Non-pigmented ciliary epithelial cell (primary cell): Measurements from ENCODE around the gene RPS6KA5.
"Not testable (repeated sequence)": the region's sequence is repeated elsewhere in the genome, so short reads cannot be mapped to it uniquely, and the experiment has no call there.

Experiments
- DNase-seq: peaks from one replicate; pipeline ENCODE4 v3.0.0-alpha.2; 2010; ENCODE audit warnings: low read depth

RPS6KA5 gene

DNA sequence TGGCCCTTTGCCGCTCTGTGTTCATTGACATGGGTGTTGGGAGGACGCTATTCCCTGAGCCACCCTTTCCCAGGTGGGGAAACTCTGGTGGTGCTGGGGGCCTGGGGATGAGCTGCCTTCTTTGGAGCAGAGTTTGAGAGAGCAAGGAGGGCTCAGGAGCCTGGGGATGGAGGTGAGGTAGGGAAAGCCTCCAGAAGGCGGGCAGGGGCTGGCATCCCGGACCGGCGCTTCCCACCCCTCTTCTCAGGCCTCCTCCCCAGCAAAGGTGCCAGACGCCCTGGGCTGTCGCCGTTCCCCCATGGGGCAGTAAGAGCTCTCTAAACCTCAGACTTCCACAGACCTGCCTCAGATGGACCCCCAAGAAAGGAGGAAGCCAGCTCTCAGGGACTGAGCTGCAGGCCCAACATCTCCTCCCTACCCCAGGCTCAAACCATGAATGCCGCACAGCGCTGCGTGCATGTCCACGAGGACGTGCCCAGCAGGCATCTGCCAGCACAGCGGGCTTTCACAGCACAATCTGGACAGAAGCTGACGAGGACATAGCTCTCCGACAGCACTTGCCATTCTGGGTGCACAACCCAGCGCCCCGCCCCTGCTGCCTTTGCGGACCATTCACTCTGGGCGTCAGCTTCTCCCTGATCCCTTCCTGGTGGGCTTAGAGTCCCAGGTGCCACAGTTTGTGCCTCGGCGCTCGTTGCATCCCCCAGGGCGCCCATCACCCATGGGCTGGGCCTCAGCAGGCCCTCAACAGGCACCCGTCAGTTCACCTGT lies 229.3 kb downstream of the RPS6KA5 start:
- no peak for DNase-seq

DNA sequence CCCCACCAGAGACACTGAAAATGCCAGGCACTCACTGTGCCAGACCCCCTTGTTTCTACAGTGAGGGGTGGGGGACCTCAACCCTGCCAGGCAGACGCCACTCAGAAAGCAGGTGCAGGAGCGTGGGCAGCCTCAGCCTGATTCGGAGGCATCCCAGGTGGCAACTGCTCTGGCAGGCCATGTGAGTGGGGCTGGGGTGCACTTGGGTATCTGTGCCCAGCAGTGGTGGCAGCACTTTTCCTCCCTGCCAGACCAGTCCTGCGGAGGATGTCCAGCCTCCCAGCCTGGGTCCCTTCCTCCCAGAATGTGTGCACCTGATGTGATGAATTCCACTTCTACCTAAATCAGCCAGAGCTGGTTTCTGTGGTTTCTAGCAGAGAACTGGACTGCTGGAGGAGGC lies 230.8 kb downstream of the RPS6KA5 start:
- no peak for DNase-seq

DNA sequence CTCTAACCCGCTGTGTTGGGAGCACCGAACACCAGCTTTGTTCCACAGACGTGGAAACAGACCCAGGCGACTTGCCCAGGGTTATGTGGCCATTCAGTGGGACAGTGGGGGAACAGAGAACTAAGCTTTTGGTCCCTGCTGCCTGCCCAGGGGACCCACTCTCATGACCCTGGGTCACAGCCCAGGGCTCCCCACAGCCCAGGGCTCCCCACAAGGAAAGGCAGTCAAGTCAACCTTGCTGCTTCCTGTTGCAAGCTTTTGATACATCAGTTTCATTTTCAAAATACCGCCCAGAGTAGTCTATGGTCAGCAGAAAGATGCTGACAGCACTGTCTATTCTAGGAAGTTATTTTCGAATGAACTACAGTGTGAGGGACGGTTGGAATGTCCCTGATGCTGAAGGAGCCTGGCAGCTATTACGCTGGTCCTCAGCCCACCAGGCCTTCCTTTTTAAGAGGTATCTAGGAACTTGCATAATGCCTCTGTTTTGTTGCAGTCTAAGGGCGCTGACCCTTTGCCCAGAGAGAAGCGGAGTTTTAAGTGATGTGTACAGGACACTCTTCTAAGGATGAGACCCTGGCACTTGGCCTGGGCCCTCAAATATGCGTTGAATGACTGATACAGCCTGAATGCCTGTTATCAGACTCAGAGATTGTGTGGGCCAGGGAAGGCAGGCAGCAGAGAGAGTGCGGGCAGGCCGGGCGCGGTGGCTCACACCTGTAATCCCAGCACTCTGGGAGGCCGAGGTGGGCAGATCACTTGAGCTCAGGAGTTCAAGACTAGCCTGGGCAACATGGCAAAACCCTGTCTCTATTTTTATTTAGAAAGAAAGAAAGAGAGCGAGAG lies 231.6 kb downstream of the RPS6KA5 start:
- no peak for DNase-seq

DNA sequence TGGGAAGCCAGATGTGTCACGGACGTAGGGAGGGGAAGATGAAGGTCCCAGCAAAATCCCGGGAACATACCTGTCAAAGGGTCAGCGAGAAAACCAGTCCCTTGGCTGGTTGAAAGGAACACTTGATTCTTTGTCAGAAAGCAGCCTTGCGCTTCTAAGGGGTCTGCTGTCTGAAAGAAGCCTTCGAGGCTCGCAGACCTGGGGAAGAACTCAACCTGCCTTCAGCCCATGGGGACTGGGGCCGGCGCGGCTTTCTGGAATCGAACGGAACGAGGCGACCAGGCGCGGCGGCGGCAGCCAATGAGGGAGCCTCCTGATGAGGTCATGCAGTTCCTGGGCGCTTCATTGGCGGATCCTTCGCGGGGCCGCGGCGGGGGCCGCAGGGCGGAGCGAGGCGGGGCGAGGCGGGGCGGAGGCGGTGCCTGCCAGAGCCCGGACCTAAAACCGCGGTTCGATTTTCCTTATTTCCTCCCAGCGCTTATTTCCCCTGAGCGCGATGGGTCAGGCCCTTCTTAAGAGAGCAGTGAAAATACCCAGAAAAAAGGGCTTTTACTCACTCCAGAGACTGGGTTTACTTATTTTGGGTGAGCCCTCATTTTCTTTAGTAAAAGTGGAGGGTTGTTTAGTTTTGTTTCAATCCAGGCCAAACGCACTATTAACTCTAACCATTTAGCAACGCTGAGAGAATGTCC lies 232.4 kb downstream of the RPS6KA5 start:
- no peak for DNase-seq

DNA sequence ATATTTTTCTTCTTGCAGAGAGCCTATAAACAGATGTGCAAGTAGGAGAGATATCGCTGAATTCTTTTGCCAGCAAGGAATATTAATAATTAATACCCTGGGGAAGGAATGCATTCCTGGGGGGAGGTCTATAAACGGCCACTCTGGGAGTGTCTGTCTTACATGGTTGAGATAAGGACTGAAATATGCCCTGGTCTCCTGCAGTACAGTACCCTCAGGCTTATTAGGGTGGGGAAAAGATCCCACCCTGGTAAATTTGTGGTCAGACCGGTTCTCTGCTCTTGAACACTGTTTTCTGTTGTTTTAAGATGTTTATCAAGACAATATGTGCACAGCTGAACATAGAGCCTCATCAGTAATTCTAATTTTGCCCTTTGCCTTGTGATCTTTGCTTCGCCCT lies 236.9 kb downstream of the RPS6KA5 start:
- not testable (repeated sequence) for DNase-seq

DNA sequence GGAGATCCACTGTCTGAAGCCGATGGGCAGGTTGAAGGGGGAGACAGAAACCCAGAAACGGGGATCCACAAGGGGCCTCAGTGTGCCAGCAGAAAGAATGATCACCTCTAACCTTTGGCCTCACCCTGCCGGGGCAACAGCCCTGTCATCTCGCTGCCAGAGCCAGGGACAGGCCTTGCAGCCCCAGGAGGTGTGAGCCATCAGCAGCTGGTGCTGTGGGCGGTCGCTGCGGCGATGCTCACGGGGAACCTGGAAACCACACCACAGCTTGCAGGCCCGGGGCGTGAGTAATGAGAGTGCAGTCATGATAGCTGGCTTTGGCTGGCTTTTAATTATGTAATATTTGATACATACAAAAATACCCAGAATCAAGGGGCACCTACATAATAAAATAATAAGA lies 239.5 kb downstream of the RPS6KA5 start:
- peak; percentile 41 for DNase-seq

DNA sequence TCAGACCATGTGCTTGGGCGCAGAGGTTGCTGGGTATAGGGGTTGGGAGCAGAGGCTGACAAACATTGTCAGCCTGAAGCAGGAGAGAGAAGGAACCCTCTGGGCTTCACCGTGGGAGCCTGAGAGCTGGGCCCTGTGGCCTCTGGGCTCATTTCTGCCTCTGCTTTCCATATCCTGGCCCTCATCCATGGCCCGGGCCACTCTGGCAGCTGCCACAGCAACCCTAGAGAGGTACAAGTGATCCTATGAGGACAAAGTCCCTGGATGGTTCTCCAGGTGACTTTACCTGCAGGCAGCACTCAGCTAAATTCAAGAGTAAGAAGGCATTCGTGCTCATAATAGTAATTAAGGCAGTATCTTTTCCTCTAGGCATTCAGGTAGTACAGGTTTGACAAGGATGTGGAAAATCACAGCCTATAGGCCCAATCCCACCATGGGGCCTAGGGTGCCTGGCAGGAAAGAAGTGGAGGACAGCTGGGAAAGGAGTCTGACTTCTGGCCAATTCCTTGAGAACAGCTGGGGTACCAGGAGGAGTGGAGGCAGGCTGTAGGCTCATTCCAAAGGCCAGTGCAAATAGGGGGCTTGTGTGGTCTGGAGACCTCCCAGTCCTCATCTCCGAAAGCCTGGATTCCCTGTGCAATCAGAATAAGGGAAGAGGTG lies 240.6 kb downstream of the RPS6KA5 start:
- no peak for DNase-seq

DNA sequence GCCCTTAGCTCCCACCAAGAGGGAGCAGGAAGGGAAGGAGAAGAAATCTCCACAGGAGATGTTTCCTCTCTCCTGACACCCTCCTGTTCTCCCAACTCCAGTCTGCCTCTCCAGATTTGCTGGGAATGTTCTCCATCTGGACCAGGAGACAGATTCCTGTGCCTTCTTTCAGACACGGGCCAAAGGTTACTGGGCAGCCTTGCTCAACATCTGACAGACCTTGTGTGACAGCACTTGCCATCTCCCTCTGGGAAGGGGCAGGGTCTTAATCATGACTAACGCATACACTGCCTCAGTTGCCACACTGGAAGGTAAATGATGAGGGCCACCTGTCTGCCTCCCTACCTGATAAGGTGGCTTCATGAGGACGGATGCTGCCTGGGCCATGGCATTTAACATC lies 241.7 kb downstream of the RPS6KA5 start:
- no peak for DNase-seq

DNA sequence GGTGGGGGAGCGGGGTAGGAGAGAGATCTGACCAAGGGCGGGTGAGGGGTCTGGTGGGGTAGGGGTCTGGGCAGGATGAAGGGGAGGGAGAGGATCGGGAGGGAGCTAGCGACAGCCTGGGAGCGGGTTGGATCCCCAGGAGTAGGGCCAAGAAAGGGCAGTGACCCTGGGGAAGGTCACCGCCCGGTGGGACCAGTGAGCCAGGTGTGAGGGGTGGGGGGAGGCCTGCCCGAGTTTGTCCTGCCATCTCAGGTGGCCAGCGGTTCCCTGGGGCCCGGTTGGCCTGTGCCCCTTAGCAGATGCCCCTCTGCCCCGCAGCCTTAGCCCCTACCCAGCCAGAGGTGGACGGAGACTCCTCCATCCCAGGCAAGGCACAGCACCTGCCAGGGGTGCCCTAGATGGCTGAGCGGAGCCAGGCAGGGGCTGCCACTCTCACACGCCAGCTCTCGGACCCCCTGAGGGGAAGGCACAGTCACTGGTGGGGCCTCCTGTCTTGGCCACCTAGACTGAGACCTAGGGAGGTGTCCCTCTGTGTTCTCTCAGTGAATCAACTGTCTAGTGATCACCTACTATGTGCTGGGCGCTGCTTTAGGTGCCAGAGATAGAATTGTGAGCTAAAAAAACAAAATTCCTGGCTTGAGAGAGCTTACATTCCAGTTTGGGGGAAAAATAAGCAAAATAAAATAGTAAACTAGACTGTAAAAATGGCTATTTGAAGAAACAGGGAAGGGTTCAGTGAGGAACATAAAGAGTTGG lies 243.6 kb downstream of the RPS6KA5 start:
- no peak for DNase-seq

DNA sequence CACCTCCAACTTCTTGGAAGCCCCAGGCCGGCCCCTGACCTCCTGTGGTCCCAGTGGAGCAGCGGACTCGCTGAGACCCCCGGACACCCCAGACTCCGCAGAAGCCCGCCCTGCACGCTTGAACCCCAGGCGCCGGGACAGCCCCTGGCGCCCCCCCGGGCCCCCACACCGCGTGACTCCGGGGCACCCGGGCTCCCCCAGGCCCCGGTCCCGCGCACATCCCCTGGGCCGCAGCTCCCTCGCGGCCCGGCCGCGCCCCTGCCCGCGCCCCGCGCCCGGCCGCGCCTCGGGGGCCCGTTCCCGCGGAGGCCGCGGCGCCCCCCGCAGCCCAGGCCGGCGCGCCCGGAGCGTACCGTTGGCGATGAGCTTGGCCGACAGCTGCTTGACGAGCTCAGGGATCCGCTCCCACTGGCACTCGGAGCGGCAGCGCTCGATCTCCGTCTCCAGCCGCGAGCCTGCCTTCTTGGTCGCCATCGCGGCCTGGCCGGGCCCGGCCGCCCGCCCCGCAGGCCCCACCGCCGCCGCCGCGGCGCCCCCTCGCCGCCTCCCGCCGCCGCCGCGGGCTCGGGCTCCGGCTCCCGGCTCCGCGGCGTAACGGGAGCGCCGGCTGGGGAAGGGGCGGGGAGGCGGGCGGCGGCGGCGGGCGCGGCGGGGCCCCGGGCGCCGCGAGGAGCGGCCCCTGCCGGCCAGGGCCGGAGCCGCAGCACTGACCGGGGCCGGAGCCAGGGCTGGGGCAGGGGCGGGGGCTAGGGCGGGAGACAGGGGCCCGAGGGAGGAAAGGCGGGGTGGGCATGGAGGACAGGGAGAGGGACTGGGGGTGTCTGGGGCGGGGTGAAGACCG lies 244.4 kb downstream of the RPS6KA5 start, which contains the start of gene TTC7B:
Gene TTC7B, minus strand, starts transcription at position 609 of the 841 bp plus-strand sequence. Its CDS starts 135 bp downstream, at position 474.
- no peak for DNase-seq

DNA sequence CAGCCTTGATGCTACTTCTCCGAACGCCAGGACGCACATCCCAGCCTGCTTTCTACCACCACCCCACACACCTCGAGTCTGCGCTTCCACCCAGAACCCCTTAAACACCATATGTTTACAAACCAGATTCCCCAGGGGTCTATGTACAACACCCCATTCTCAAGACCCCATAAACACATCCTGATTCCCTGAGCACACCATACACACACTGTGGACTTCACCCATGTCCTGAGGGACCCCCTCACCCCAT lies 244.9 kb downstream of the RPS6KA5 start:
- DNase-seq = no peak

DNA sequence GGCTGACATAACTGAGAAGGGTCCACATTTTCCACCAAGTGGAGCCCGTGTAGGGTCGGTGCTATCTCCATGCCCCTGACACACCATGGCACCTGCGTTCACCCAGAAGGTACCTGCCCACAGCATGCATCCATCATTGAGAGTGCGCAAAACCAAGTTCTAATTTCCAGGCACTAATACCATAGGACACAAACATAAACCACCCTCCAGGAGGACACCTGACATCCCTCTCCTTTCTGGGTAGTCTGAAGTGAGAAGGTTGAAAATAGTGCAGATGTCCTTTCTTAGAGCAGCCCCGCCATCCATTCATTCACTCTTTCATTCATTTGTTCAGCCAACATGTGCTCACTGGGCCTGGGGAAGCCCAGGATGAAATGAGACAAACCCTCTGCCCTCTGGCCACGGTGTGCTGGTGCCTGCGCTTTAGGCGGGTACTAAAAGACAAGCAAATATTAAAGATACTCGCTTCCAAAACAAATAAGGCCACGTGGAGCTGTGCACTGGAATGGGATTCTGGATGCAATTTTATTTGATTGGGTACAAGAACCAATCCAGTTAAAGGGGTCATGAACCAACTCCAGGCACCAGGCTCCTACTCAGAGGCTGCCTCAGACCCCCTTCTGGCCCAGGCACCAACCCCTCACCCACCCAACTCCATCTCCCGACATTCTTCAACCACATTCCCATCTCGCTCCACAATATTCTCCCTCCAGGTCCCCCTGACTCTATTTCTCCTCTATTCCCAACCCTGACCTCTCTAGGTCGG lies 245.5 kb downstream of the RPS6KA5 start:
- DNase-seq = no peak

DNA sequence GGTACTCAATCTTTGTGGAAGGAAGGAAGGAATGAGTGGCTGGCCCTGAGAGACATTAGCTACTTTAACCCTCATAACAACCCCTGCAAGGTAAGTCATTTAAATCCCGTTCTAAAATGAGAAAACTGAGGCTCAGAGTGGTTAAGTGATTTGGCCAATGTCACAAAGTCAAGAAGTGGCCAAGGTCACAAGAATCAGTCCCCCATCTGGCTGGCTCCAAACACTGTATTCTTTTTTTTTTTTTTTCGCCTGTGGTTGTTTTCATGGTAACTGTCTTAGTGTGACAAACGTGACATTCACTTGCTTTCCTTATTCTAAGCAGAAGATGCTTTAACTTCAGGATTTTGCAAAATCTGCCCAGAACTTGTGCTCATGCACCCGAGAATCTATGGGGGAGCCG lies 247.0 kb downstream of the RPS6KA5 start:
- no peak for DNase-seq

DNA sequence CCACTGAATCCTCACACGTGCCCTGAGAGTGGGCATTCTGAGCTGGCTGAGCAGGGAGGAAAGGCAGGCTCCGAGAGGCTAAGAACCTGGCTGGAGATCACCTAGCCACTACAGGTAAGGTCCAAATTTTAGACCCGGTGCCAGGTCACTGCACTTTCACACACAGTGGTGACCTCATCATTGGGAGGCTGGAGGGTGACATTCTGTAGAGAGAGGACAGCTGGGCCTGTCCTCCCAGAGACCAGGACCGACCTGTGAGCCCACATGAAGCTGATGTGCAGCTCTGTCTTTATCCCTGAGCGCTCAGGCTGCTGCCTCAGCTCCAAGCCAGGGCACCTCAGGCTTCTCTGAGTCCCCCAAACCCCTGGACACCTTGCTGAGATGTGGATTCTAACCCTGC lies 248.3 kb downstream of the RPS6KA5 start:
- DNase-seq = no peak

DNA sequence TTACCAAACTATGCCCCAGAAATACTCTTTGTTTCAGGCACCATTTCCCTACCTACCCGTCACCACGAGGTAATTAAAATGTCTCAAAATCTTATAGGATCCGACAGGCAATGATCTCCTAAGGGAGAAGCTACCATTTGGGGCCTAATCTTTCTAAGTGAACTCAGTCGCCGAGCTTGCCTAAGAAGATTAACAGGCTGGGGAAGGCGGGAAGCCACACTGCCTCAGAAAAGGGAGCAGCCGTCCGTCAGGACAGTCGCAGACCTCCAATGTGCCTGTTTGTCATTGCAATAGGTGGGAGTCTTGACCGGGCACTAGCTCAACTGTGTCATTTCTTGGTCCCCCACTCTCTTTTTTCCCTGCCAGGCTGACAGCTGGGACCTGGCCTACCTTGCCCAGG lies 248.8 kb downstream of the RPS6KA5 start:
- DNase-seq = no peak

DNA sequence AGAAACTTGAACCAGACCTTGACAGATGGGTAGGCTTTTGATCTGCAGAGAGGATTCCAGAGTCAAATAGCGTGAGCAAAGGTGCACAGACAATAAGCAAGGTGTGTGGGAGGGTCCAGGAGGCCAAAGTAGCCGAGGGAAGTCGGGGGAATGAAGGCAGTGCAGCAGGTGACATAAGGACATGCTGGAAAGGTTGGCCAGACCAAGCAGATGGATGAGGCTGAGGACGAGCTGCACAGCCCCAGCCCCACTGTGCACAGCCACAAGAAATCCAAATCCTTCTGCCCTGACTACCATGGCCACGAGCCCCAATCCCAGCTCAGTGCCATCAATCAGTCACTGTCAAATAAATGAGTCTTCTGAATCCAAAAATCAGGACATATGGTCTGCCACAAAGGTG lies 249.6 kb downstream of the RPS6KA5 start:
- no peak for DNase-seq

DNA sequence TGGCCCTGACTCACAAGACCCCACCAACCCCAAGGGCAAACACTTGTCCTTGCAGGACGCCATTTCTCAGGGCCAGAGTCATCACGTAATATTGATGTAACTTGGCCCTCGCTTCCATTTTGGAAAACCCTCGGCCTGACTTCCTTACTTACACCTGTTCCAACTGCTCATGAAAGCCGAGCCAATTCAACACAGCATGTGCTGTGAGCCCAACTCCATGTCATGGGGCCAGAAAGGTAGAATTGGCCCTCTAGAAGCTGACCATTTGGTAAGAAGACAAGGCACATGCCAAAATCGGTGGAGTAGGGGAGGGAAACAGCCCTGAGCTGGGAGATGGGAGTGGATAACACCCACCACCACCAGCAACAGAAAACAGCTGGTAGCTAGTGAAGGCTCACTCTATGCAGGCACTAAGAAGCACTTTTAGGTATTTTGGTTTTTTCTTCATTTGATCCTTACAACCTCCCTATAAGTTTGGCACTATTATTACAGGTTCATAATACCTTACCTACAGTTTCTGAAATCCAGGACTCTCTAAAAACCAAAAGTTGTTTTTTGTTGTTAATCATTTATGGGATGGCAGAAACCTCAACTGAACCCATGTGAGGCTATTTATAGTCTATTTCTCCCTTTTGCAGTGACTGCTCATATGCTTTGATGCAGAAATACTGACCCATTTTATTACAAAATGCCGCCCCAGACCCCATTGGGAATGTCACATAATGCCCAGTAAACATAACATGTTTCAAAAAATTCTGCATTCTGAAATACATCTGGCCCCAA lies 250.7 kb downstream of the RPS6KA5 start:
- no peak for DNase-seq

DNA sequence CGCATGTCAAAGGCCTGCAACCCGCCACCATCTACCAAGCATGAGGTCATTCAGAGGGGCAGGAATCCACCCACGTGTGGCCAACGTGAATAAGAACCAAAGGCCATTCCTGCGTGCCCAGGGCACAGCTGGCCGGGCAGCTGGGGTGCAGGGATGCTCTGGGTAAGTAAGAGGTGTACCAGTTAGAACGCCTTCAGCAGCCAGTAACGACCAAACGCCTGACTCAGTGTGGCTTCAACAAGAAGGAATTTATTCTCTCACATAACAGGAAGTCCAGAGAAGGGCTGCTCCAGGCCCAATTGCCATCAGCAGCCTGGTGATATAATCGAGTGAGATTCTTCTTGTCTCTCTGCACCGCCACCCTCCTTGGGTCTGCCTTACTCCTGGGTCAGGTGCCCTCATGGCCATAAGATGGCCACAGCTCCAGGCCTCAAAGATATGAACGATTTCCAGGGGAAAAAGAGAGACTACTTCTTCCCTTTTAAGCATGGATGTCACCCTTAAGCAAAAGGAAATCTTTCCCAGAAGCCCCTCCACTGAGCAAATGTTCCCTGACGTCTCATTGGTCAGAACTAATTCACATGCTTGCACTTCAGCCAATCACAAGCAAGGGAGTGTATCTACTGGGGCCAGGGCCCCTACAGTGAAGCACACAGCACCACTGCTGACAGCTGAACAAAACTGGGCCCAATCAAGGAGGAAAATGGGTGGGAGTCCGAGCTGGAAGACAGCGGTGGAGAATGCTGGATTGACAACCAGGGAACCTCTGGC lies 251.5 kb downstream of the RPS6KA5 start:
- no peak for DNase-seq
